Neural crest cell (in vitro differentiated cells): ENCODE results near the gene IL22RA2. TPM values are rescaled to one million over a fixed set of nuclear protein-coding genes. Genes with fewer than 3 reads are reported as not detected.

Experiments
- DNase-seq: peaks from one replicate; pipeline ENCODE4 v3.0.0; 2021; ENCODE audit warnings: low read depth, mixed read lengths, low spot score
- H3K27ac Mint-ChIP-seq: one replicate; pipeline ENCODE4 v1.8.0; 2021; ENCODE audit warnings: mild to moderate bottlenecking, mixed read lengths; ENCODE audit not compliant: unreplicated experiment
- H3K27me3 Mint-ChIP-seq: 2 replicates; pipeline ENCODE4 v1.8.0; 2021; ENCODE audit warnings: low read depth, mild to moderate bottlenecking, mixed read lengths
- H3K36me3 Mint-ChIP-seq: 2 replicates; pipeline ENCODE4 v1.8.0; 2021; ENCODE audit warnings: low read depth, mild to moderate bottlenecking, mixed read lengths
- H3K4me1 Mint-ChIP-seq: 2 replicates; pipeline ENCODE4 v1.8.0; 2021; ENCODE audit warnings: mixed read lengths
- H3K4me3 Mint-ChIP-seq: one replicate; pipeline ENCODE4 v1.8.0; 2021; ENCODE audit warnings: mild to moderate bottlenecking, mixed read lengths
- H3K9me3 Mint-ChIP-seq: 2 replicates; pipeline ENCODE4 v1.8.0; 2021; ENCODE audit warnings: mixed read lengths
- total RNA-seq: library from RNA; stranded (reverse); gene quantifications from 2 replicates; pipeline ENCODE4 v1.2.1, GENCODE V29; 2021
- TF ChIP-seq, protein P1 (sequence below): fragments of 200-600 bp; sonication (generic); conservative IDR thresholded peaks from 2 replicates; pipeline ENCODE4 v1.5.0; 2021; ENCODE audit warnings: antibody characterized with exemption, mild to moderate bottlenecking

IL22RA2 gene
- total RNA-seq, 1 donor from 2014 or later, result not detected

DNA sequence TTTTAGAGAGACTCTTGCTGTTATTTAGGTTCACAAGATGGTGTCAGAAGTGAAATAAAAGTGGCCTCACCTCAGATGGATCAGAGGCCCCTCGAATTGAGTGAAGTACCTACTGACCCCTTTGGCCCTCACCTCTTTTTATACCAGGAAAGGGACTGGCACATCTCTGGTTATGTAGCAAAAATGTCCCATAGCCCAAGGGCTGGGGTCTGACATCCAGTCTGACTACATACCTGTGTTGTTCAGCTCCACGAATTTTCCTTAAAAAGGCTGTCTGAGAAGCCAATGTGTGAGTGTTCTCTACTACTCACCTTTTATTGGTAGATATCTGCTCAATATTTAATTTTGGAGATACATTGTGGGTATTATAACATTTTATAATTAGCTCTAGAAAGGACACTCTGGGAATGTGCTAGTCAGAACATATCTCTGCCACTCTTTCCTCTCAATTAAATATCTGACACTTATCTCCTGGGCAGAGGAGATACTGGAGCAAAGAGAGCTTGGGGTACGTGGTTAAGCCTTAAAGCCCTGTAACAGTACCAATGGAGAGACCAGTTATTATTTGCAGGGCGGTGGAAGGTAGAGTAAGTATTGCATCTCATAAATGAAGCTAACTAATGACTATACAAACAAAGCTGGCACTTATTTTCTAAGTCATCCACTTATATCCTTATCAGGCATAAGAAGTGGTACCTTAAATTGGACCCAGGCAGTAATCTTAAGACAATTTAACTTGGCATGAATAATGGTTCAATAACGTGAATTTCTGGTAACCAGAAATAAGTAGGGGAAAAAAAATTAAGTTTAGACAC lies 20.0 kb upstream of the IL22RA2 start:
- H3K27me3 Mint-ChIP-seq, result no peaks in the 10 kb centered on the region
- DNase-seq, result no peak
- no peaks in the 10 kb centered on the region for H3K4me1 Mint-ChIP-seq
- no peak overlapping the region for H3K27ac Mint-ChIP-seq
- H3K36me3 Mint-ChIP-seq, result peaks cover 12% of the 10 kb centered on the region
- H3K4me3 Mint-ChIP-seq, result no peak overlapping the region
- TF ChIP-seq, protein P1, sequence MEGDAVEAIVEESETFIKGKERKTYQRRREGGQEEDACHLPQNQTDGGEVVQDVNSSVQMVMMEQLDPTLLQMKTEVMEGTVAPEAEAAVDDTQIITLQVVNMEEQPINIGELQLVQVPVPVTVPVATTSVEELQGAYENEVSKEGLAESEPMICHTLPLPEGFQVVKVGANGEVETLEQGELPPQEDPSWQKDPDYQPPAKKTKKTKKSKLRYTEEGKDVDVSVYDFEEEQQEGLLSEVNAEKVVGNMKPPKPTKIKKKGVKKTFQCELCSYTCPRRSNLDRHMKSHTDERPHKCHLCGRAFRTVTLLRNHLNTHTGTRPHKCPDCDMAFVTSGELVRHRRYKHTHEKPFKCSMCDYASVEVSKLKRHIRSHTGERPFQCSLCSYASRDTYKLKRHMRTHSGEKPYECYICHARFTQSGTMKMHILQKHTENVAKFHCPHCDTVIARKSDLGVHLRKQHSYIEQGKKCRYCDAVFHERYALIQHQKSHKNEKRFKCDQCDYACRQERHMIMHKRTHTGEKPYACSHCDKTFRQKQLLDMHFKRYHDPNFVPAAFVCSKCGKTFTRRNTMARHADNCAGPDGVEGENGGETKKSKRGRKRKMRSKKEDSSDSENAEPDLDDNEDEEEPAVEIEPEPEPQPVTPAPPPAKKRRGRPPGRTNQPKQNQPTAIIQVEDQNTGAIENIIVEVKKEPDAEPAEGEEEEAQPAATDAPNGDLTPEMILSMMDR, result no peak
- H3K9me3 Mint-ChIP-seq, result peaks cover 3% of the 10 kb centered on the region

DNA sequence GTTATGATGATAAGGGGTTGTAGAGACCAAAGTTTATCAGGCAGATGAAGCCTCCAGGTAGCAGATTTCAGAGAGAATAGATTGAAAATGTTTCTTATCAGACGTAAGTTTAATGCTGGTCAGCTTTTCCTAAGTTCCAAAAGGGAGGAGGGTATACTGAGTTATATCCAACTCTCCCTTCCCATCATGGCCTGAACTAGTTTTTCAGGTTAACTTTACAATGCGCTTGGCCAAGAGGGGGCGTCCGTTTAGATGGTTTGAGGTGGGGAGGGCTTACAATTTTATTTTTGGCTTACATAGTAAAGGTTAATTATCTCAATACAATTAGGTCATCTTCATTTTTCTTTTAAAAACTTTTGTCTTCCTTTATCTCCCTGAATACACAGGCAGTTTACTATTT lies 19.4 kb upstream of the IL22RA2 start:
- Mint-ChIP-seq H3K4me3 (no peak overlapping the region), H3K27me3 (no peaks in the 10 kb centered on the region), H3K4me1 (no peaks in the 10 kb centered on the region), H3K9me3 (peaks cover 3% of the 10 kb centered on the region), H3K36me3 (peaks cover 7% of the 10 kb centered on the region), H3K27ac (no peak overlapping the region)
- no peak for DNase-seq
- TF ChIP-seq, protein P1, result no peak

DNA sequence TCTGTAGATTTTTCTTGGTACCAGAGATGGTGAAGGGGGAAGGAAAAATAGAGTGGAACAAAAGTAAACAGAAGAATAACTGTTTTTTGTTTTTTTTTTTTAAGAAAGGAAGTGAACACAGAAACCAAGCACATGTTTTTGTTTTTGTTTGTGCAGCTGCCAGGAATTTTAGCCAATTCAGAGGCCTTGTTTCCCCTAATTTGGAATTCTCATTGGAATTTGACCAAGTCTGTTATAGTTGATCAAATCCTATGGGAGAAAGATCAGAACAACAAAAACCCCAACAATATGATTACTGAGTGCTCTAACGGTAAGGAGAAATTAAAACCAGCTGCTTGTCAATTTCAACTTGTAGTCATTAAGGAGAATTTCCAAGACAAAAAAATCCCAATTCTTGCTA lies 18.2 kb upstream of the IL22RA2 start:
- H3K4me3 Mint-ChIP-seq, result no peak overlapping the region
- no peaks in the 10 kb centered on the region for H3K27me3 Mint-ChIP-seq
- H3K4me1 Mint-ChIP-seq, result no peaks in the 10 kb centered on the region
- H3K9me3 Mint-ChIP-seq, result peaks cover 3% of the 10 kb centered on the region
- H3K36me3 Mint-ChIP-seq, result peaks cover 10% of the 10 kb centered on the region
- no peak for DNase-seq
- TF ChIP-seq, protein P1, result no peak
- H3K27ac Mint-ChIP-seq, result no peak overlapping the region

DNA sequence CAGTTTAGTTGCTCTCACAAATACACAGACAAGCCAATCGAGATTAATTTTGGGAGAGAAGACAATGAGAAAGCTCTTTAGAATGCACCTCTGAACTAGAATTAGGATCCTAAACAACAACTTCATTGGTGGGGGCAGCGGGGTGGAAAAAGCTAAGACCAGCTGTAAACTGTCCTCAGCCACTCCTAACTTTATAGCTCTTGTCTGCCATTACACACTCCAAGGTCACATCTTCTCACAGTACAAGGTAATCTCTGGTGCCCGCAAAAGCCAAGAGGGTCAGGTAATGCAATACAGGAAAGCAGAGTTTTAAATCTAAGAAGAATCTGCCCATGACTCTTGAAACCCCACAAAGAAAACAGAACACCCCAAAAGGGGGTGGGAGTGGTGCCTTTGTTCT lies 17.8 kb upstream of the IL22RA2 start:
- peaks cover 3% of the 10 kb centered on the region for H3K9me3 Mint-ChIP-seq

DNA sequence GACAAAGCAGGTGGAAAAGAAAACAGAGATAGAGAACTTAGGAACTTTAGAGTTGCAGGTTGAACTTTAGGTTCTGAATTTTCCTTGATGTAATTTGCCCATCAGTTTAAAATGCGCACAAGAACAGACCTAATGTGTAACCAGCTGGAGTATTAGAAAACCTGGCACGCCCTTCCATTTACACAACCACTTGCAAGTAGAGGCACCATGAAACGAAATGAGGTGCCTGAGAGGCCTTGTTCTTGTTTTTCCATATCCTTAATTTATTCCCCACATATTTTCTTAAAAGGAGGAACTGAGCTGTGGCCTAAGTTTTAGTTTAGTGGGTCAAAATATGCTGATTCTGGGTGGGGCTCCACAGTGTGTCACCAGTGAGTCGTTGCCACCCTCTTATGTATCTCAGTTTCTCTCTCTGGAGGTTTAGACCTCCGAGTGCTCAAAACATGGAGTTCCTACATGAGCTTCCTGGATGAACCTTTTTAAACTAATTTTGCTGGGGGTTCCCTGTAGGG lies 17.2 kb upstream of the IL22RA2 start:
- no peaks in the 10 kb centered on the region for H3K27me3 Mint-ChIP-seq
- TF ChIP-seq, protein P1, result no peak
- no peak for DNase-seq
- H3K4me3 Mint-ChIP-seq, result no peak overlapping the region
- peaks cover 3% of the 10 kb centered on the region for H3K9me3 Mint-ChIP-seq
- no peak overlapping the region for H3K27ac Mint-ChIP-seq
- no peaks in the 10 kb centered on the region for H3K4me1 Mint-ChIP-seq
- H3K36me3 Mint-ChIP-seq, result peaks cover 14% of the 10 kb centered on the region

More for the DNA sequence above, 17.8 kb upstream of the IL22RA2 start:
- Mint-ChIP-seq H3K27ac (no peak overlapping the region), H3K36me3 (peaks cover 12% of the 10 kb centered on the region), H3K4me3 (no peak overlapping the region), H3K4me1 (no peaks in the 10 kb centered on the region), H3K27me3 (no peaks in the 10 kb centered on the region)
- TF ChIP-seq, protein P1, result no peak
- no peak for DNase-seq
